ENCODE data around the gene STIMATE.

Gene STIMATE

DNA sequence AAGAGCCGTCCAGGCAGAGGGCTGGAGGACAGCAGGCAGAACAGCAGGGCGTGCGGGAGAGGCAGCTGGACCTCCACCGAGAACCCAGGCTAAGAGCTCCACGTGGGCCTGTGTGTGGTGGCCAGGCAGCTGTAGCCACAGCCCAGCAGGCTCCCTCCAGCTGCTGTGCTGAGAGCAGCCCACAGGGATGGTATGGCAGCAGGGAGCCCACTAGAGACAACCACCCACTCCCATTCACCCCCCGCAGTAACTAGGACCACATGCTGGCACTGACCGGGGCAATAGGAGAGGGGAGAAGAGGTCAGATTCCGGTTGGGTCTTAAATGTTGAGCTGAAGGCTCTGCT is 37.0 kb downstream of the STIMATE start:
- no peak for DNase-seq

DNA sequence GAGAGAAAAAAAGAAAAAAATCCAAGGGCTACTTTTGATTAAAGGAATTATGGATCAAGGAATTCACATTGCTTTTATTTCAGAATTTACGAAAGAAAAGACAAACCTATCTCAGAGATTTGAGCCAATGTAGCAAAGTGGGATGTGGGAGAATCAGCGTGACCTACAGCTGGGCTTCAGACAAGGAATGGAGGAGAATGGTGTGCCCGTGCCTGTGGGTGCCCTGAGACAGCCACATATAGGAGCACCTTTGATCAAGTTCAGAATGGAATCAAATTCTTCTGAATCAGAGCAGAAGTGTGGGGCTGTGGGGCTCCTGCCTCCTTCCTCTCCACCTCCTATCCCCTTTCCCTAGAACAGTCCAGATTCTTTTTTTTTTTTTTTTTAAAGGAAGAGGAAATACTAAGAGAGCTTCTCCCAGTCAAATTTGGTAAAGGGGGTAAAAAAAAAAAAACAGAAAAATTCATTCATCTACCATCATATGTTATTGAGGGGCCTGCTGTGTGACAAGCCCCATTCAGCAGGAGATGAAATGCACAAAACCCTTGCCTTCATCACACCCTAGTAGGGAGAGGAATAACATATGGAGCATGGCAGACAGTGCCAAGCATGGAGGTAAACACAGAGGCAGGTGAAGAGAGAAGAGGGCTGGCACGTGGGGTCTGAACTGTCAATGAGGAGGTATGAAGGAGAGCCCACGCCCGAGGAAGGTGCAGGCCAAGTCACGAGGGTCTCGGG is 37.5 kb downstream of the STIMATE start:
- no peak for DNase-seq

- no peak for DNase-seq
Observed at GRCh38 chr3:52857864-52858263, 39.5 kb downstream of the STIMATE start.

DNA sequence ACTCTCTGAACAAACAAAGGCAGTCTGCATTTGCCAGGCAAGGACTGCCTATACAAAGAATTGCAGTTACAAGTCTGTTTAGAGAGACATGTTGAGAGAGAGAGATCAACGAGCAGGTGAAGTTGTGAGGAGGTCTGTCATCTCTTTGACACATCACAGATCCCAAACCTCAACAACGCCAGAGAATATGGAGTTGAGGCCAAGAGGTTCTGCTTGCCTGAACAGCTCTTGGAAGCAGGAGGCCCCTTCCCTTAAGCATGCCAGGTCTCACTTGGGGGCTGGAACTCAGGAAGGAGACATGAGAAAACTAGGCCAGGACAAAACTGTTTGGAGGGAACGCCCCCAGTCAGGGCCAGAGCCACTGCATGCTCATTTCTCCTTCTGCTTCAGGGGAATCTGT is 40.2 kb downstream of the STIMATE start:
- no peak for DNase-seq

DNA sequence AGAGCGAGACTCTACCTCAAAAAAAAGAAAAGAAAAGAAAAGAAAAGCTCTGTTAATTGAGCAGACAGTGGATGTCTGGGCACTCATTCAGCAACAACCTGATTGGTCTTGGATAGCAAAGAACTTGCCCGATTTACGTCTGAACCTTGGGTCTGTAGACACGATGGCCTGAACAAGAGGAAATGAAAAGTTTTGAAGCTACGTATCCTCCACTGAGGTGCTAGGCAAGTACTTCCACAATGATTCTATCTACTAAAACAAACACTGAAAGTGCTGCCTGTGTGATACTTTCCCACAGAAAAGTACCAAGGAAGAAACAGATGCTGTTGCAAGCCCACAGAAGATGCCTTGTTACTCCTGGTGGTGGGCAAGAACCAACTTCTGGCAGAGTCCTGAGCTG is 40.7 kb downstream of the STIMATE start:
- no peak for DNase-seq

- no peak for DNase-seq
Observed at GRCh38 chr3:52854013-52854412, 43.3 kb downstream of the STIMATE start.

DNA sequence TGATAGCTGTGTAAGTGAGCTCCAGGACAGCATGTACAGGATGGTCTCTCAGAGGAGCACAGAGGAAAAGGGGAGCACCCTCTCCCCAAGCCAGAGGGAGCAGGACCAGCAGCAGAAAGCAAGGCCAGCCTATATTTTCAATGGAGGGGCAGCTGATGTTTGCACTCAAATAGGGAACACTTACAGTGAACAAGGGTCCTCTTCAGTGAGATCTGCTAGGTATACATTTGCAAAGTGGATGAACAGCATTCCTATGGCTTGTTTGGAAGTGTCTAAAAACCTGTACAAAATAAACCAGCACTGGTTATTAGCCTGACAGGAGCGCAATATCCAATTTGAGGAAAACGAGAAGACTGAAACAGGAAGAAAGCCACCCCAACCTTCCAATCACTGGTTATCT is 44.9 kb downstream of the STIMATE start:
- DNase-seq = no peak

DNA sequence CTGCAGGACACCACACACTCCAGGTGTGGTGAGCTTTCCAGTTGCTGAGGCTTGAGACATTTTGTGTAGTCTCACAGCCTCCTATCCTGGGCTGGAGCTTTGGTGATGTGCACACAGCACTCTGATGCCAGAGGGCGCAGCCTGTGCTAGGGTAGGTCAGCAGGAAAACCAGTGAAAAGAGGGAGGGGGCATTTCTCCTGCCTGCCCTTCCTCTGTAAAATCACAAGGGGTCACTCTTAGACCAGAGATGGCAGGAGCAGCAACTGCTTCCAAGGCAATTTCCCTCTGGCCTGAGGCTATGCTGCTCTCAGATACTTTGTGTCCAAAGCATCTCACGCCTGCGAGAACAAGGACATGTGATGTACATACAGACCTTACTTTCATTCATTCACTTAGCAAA is 46.0 kb downstream of the STIMATE start:
- DNase-seq = no peak

DNA sequence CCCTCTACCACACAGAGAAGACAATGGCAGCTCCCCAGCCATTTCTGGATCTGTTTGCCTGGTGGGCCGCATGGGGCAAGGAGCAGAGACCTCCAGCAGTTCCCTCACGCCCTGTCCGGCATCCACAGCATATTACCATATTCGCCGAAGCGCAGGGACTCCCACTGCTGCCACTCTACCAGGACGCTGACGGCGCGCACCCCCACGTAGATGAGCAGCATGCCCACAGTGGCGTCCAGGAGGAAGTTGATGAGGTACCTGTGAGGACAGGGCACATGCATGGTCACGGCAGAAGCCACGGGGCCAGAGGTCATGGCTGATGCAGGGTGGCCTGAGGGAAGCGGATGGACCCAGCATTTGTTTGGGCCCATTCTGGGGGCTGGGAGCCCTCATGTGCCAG is 47.7 kb downstream of the STIMATE start:
- no peak for DNase-seq

GRCh38 chr3:52848617-52849016 is 48.7 kb downstream of the STIMATE start:
- no peak for DNase-seq

- DNase-seq = no peak
Observed at GRCh38 chr3:52847726-52848125, 49.6 kb downstream of the STIMATE start.

- DNase-seq = no peak
Observed at GRCh38 chr3:52847241-52847640, 50.1 kb downstream of the STIMATE start.

GRCh38 chr3:52846432-52846965 is 50.8 kb downstream of the STIMATE start:
- no peak for DNase-seq

- no peak for DNase-seq
Observed at GRCh38 chr3:52845691-52846431, 51.5 kb downstream of the STIMATE start.

DNA sequence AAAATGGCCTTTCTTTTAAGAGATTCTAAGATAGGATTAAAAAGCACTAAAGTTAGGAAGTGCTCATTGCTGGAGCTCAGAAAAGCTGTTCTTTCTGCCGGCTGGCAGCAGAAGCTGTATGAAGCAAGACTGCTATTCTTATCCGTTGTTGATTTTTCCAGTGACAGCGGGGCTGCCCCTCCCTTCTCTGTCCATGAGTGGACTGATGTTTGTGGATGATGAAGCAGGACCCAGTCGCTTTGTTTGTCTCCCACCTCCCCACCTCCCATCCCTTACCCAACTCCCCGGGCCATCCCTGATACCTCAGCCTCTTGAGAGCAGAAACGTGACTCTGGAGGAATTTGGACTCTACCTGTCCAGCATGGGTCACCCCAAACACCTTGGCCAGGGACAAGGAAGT is 52.2 kb downstream of the STIMATE start:
- DNase-seq = no peak

- DNase-seq = no peak
Observed at GRCh38 chr3:52844290-52844975, 52.9 kb downstream of the STIMATE start.

- DNase-seq = no peak
Observed at GRCh38 chr3:52843881-52844280, 53.5 kb downstream of the STIMATE start.

DNA sequence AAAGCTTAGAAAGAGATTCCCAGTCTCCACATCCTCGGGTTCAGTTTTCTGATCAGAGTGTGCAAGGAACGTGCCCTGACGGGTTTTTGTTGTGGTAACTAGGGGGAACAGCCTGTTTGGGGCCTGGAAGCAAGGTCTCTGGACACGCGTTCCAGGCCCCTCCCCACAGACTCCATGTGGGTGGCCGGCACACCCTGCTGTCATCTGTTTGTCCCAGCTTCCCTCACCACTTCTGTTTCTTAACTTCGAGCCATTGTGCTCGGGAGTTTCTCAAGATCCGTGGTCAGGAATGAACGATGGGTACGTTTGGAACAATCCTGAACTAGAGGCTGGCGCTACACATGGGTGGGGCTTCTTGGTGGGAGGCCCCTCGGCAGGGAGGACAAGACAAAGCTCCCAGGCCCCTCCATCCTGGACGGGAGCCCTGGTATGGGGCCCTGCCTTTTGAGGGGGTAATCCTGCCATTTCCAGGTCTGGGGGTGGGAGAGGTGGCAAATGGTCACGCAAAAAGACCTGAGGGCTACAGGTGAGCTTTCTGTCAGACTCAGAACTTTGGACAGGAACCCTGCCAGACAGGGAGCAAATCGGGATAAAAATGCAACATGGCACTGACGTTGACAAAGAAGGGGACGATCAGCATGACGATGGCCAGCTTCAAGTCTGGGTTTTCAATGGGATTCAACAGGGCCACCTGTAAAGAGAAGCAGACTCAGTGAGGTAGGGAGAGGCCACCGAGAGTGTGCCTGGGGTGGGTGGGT is 54.1 kb downstream of the STIMATE start:
- no peak for DNase-seq

GRCh38 chr3:52842424-52842823 is 54.9 kb downstream of the STIMATE start:
- DNase-seq = no peak

DNA sequence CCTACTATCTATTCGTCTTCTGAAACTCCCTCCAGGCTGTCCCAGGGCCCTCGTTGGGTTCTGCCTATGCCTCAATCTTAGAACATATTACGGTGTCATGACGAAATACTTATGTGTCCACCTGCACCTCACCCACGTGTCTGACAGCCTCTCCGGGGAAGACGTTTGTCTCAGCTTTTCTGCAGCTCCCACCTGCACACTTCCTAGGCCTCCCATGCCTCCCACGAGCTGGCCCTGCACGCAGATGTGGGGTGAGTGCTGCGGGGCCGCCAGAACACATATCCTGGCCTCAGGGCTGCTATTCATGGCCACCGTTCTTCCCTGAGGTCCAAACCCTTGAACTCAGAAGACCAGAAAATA is 55.4 kb downstream of the STIMATE start:
- no peak for DNase-seq

- no peak for DNase-seq
Observed at GRCh38 chr3:52841211-52841980, 56.0 kb downstream of the STIMATE start.

DNA sequence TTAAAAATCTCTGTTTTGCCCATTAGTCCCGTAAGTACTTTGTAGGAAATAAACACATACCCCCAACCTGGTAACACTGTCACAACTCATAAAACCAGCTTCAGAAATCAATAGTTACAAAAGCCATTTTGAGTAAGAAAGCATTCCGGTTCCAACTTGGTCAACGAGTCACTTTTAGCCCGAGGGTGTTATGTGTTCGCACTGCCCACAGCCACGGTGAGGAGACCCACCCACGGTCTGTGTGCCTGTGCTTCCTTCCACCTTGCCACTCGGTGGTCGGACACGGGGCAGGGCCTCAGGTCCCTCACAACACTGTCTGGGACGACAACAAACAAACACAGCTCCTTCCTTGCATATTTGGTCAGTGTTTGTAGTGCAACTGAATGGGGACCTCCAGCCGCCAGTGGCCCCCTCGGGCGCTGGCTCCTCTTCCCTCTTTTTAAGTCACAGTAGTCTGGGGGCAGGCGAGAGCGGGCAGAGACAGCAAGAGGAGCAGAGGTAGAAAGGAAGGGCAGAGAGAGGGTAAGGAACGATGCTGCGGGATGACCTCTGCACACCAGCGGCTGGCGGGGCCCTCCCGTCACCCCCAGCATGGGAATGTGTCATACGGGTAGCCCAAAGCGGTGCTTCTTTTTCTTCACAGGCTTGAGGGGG is 57.3 kb downstream of the STIMATE start:
- no peak for DNase-seq

Measured in GDM1 (cell line).